ENCODE data around the gene NUP54.

NUP54 gene

GRCh38 chr4:76175336-76175735, 27.1 kb upstream of the NUP54 start:
- Mint-ChIP-seq H3K27ac (no peak overlapping the region), H3K9me3 (no peaks in the 10 kb centered on the region), H3K36me3 (ENCODE audit: low read depth) (peaks cover 74% of the 10 kb centered on the region), H3K27me3 (no peaks in the 10 kb centered on the region), H3K4me3 (no peak overlapping the region), H3K4me1 (ENCODE audit: low read depth) (no peaks in the 10 kb centered on the region)
- intact Hi-C loops (cut with micrococcal nuclease), result no loop called here

GRCh38 chr4:76174216-76174615, 26.0 kb upstream of the NUP54 start:
- no peak overlapping the region for H3K4me3 Mint-ChIP-seq
- H3K4me1 Mint-ChIP-seq (ENCODE audit: low read depth), result no peaks in the 10 kb centered on the region
- no peaks in the 10 kb centered on the region for H3K9me3 Mint-ChIP-seq
- H3K27ac Mint-ChIP-seq, result no peak overlapping the region
- no peaks in the 10 kb centered on the region for H3K27me3 Mint-ChIP-seq
- intact Hi-C loops (cut with micrococcal nuclease), result no loop called here
- peaks cover 76% of the 10 kb centered on the region for H3K36me3 Mint-ChIP-seq (ENCODE audit: low read depth)

- peaks cover 80% of the 10 kb centered on the region for H3K36me3 Mint-ChIP-seq (ENCODE audit: low read depth)
- H3K4me1 Mint-ChIP-seq (ENCODE audit: low read depth), result no peaks in the 10 kb centered on the region
- H3K27me3 Mint-ChIP-seq, result no peaks in the 10 kb centered on the region
- H3K4me3 Mint-ChIP-seq, result no peak overlapping the region
- intact Hi-C loops (cut with micrococcal nuclease), result no loop called here
- H3K9me3 Mint-ChIP-seq, result no peaks in the 10 kb centered on the region
- no peak overlapping the region for H3K27ac Mint-ChIP-seq
These were observed 20.5 kb upstream of the NUP54 start for GRCh38 chr4:76168688-76169087.

GRCh38 chr4:76166480-76166879, 18.3 kb upstream of the NUP54 start:
- H3K36me3 Mint-ChIP-seq (ENCODE audit: low read depth), result peaks cover 83% of the 10 kb centered on the region
- no peak overlapping the region for H3K4me3 Mint-ChIP-seq
- no peak overlapping the region for H3K27ac Mint-ChIP-seq
- no peaks in the 10 kb centered on the region for H3K27me3 Mint-ChIP-seq
- intact Hi-C loops (cut with micrococcal nuclease), result no loop called here
- H3K9me3 Mint-ChIP-seq, result no peaks in the 10 kb centered on the region
- H3K4me1 Mint-ChIP-seq (ENCODE audit: low read depth), result no peaks in the 10 kb centered on the region

- H3K9me3 Mint-ChIP-seq, result peaks cover 1% of the 10 kb centered on the region
- no peak overlapping the region for H3K27ac Mint-ChIP-seq
These were observed 12.2 kb upstream of the NUP54 start for GRCh38 chr4:76160355-76160754.

GRCh38 chr4:76156635-76157034, 8.4 kb upstream of the NUP54 start:
- H3K27me3 Mint-ChIP-seq, result no peaks in the 10 kb centered on the region
- no peak overlapping the region for H3K27ac Mint-ChIP-seq
- peaks cover 29% of the 10 kb centered on the region for H3K36me3 Mint-ChIP-seq (ENCODE audit: low read depth)
- intact Hi-C loops (cut with micrococcal nuclease), result no loop called here
- H3K9me3 Mint-ChIP-seq, result peaks cover 10% of the 10 kb centered on the region
- H3K4me3 Mint-ChIP-seq, result no peak overlapping the region
- peaks cover 9% of the 10 kb centered on the region for H3K4me1 Mint-ChIP-seq (ENCODE audit: low read depth)

More at GRCh38 chr4:76160355-76160754, 12.2 kb upstream of the NUP54 start:
- intact Hi-C loops (cut with micrococcal nuclease), result no loop called here
- Mint-ChIP-seq H3K36me3 (ENCODE audit: low read depth) (peaks cover 59% of the 10 kb centered on the region), H3K4me1 (ENCODE audit: low read depth) (peaks cover 9% of the 10 kb centered on the region), H3K4me3 (no peak overlapping the region), H3K27me3 (no peaks in the 10 kb centered on the region)

- Mint-ChIP-seq H3K27me3 (no peaks in the 10 kb centered on the region), H3K27ac (no peak overlapping the region), H3K4me3 (no peak overlapping the region), H3K4me1 (ENCODE audit: low read depth) (peaks cover 8% of the 10 kb centered on the region), H3K9me3 (peaks cover 10% of the 10 kb centered on the region), H3K36me3 (ENCODE audit: low read depth) (peaks cover 22% of the 10 kb centered on the region)
- intact Hi-C loops (cut with micrococcal nuclease), result no loop called here
These were observed 7.8 kb upstream of the NUP54 start for GRCh38 chr4:76155979-76156378.

- Mint-ChIP-seq H3K4me1 (ENCODE audit: low read depth) (no peaks in the 10 kb centered on the region), H3K27ac (no peak overlapping the region), H3K36me3 (ENCODE audit: low read depth) (peaks cover 11% of the 10 kb centered on the region), H3K27me3 (no peaks in the 10 kb centered on the region), H3K4me3 (no peak overlapping the region), H3K9me3 (peaks cover 10% of the 10 kb centered on the region)
- intact Hi-C loops (cut with micrococcal nuclease), result no loop called here
These were observed 5.2 kb upstream of the NUP54 start for GRCh38 chr4:76153356-76153755.

- Mint-ChIP-seq H3K9me3 (no peaks in the 10 kb centered on the region), H3K4me3 (peak overlapping the region; percentile 97), H3K27ac (peak overlapping the region; percentile 91), H3K27me3 (no peaks in the 10 kb centered on the region), H3K36me3 (ENCODE audit: low read depth) (peaks cover 31% of the 10 kb centered on the region), H3K4me1 (ENCODE audit: low read depth) (peaks cover 6% of the 10 kb centered on the region)
- intact Hi-C loops (cut with micrococcal nuclease), result loop anchor here (2.0 kb wide), 2 partner anchors 157 to 475 kb away; partner anchors contain the start of genes G3BP2 and SDAD1
These were observed 599 bp downstream of the NUP54 start for GRCh38 chr4:76147454-76148141.

GRCh38 chr4:76144546-76144945, 3.7 kb downstream of the NUP54 start:
- H3K27me3 Mint-ChIP-seq, result no peaks in the 10 kb centered on the region
- H3K4me1 Mint-ChIP-seq (ENCODE audit: low read depth), result peaks cover 6% of the 10 kb centered on the region
- no peak overlapping the region for H3K4me3 Mint-ChIP-seq
- intact Hi-C loops (cut with micrococcal nuclease), result no loop called here
- H3K36me3 Mint-ChIP-seq (ENCODE audit: low read depth), result peaks cover 58% of the 10 kb centered on the region
- no peaks in the 10 kb centered on the region for H3K9me3 Mint-ChIP-seq
- no peak overlapping the region for H3K27ac Mint-ChIP-seq

- Mint-ChIP-seq H3K4me3 (no peak overlapping the region), H3K27ac (no peak overlapping the region), H3K9me3 (no peaks in the 10 kb centered on the region), H3K36me3 (ENCODE audit: low read depth) (peaks cover 64% of the 10 kb centered on the region), H3K27me3 (no peaks in the 10 kb centered on the region), H3K4me1 (ENCODE audit: low read depth) (no peaks in the 10 kb centered on the region)
- intact Hi-C loops (cut with micrococcal nuclease), result no loop called here
These were observed 7.0 kb downstream of the NUP54 start for GRCh38 chr4:76141241-76141640.

GRCh38 chr4:76127754-76128153, 20.4 kb downstream of the NUP54 start:
- peaks cover 75% of the 10 kb centered on the region for H3K36me3 Mint-ChIP-seq (ENCODE audit: low read depth)
- H3K4me1 Mint-ChIP-seq (ENCODE audit: low read depth), result no peaks in the 10 kb centered on the region
- H3K9me3 Mint-ChIP-seq, result no peaks in the 10 kb centered on the region
- no peaks in the 10 kb centered on the region for H3K27me3 Mint-ChIP-seq
- intact Hi-C loops (cut with micrococcal nuclease), result no loop called here
- H3K4me3 Mint-ChIP-seq, result no peak overlapping the region
- H3K27ac Mint-ChIP-seq, result no peak overlapping the region

- Mint-ChIP-seq H3K27ac (no peak overlapping the region), H3K4me1 (ENCODE audit: low read depth) (no peaks in the 10 kb centered on the region)
These were observed 22.4 kb downstream of the NUP54 start for GRCh38 chr4:76125816-76126215.

GRCh38 chr4:76120199-76120598, 28.0 kb downstream of the NUP54 start:
- Mint-ChIP-seq H3K9me3 (no peaks in the 10 kb centered on the region), H3K4me3 (no peak overlapping the region), H3K27ac (no peak overlapping the region), H3K4me1 (ENCODE audit: low read depth) (no peaks in the 10 kb centered on the region), H3K27me3 (no peaks in the 10 kb centered on the region), H3K36me3 (ENCODE audit: low read depth) (peaks cover 83% of the 10 kb centered on the region)
- intact Hi-C loops (cut with micrococcal nuclease), result no loop called here

More at GRCh38 chr4:76125816-76126215, 22.4 kb downstream of the NUP54 start:
- no peak overlapping the region for H3K4me3 Mint-ChIP-seq
- H3K27me3 Mint-ChIP-seq, result no peaks in the 10 kb centered on the region
- intact Hi-C loops (cut with micrococcal nuclease), result no loop called here
- H3K9me3 Mint-ChIP-seq, result no peaks in the 10 kb centered on the region
- peaks cover 76% of the 10 kb centered on the region for H3K36me3 Mint-ChIP-seq (ENCODE audit: low read depth)

GRCh38 chr4:76117536-76117935, 30.7 kb downstream of the NUP54 start:
- no peak overlapping the region for H3K4me3 Mint-ChIP-seq
- intact Hi-C loops (cut with micrococcal nuclease), result no loop called here
- H3K27ac Mint-ChIP-seq, result no peak overlapping the region
- H3K4me1 Mint-ChIP-seq (ENCODE audit: low read depth), result no peaks in the 10 kb centered on the region
- H3K9me3 Mint-ChIP-seq, result no peaks in the 10 kb centered on the region
- peaks cover 71% of the 10 kb centered on the region for H3K36me3 Mint-ChIP-seq (ENCODE audit: low read depth)
- H3K27me3 Mint-ChIP-seq, result no peaks in the 10 kb centered on the region

Data from dendritic cell treated with granulocyte-macrophage colony-stimulating factor and Interleukin-4, amounts not matched to agents 40 ng/mL and 50 ng/mL, for 4 days (primary cell).